ENCODE results near the gene SLC2A2. TPM values are rescaled to one million over a fixed set of nuclear protein-coding genes. Genes with fewer than 3 reads are reported as not detected.
A peak's percentile ranks its signal among the peaks of the same experiment; 100 is the strongest.

The SLC2A2 gene
- total RNA-seq, 1 donor from 2014 or later: not detected

- Histone ChIP-seq H3K27me3 (ENCODE audit: low read depth) (no peaks in the 10 kb centered on the region), H3K4me3 (no peak overlapping the region), H3K9me3 (replicated peaks) (no peaks in the 10 kb centered on the region), H3K27ac (replicated peaks) (no peak overlapping the region), H3K36me3 (no peaks in the 10 kb centered on the region), H3K4me1 (peaks cover 24% of the 10 kb centered on the region)
- DNase-seq: no peak
- intact Hi-C loops (cut with micrococcal nuclease): no loop called here
- no peak for TF ChIP-seq CTCF (IDR thresholded peaks at IDR 0.05; ENCODE audit: borderline replicate concordance)
Observed at GRCh38 chr3:171038342-171038741, 11.8 kb upstream of the SLC2A2 start.

- no peaks in the 10 kb centered on the region for H3K36me3 ChIP-seq
- peaks cover 4% of the 10 kb centered on the region for H3K27me3 ChIP-seq (ENCODE audit: low read depth)
- intact Hi-C loops (cut with micrococcal nuclease): no loop called here
- no peak for DNase-seq
- H3K27ac ChIP-seq (replicated peaks): peak overlapping the region; percentile 44
- no peaks in the 10 kb centered on the region for H3K9me3 ChIP-seq (replicated peaks)
- H3K4me3 ChIP-seq: peak overlapping the region; percentile 63
- H3K4me1 ChIP-seq: peaks cover 19% of the 10 kb centered on the region
- TF ChIP-seq CTCF (IDR thresholded peaks at IDR 0.05; ENCODE audit: borderline replicate concordance): no peak
Observed at GRCh38 chr3:171028779-171029232, 2.3 kb upstream of the SLC2A2 start.

GRCh38 chr3:171028025-171028778 lies 1.7 kb upstream of the SLC2A2 start:
- Histone ChIP-seq H3K4me3 (peak overlapping the region; percentile 63), H3K36me3 (no peaks in the 10 kb centered on the region), H3K27ac (replicated peaks) (peak overlapping the region; percentile 44), H3K27me3 (ENCODE audit: low read depth) (peaks cover 4% of the 10 kb centered on the region), H3K4me1 (peaks cover 19% of the 10 kb centered on the region), H3K9me3 (replicated peaks) (no peaks in the 10 kb centered on the region)
- intact Hi-C loops (cut with micrococcal nuclease): no loop called here
- TF ChIP-seq CTCF (IDR thresholded peaks at IDR 0.05; ENCODE audit: borderline replicate concordance): no peak
- peak; percentile 54 for DNase-seq

GRCh38 chr3:171023566-171023965 lies 3.0 kb downstream of the SLC2A2 start:
- H3K9me3 ChIP-seq (replicated peaks): no peaks in the 10 kb centered on the region
- peaks cover 9% of the 10 kb centered on the region for H3K4me1 ChIP-seq
- no peak for TF ChIP-seq CTCF (IDR thresholded peaks at IDR 0.05; ENCODE audit: borderline replicate concordance)
- H3K27me3 ChIP-seq (ENCODE audit: low read depth): peaks cover 4% of the 10 kb centered on the region
- intact Hi-C loops (cut with micrococcal nuclease): no loop called here
- no peak overlapping the region for H3K27ac ChIP-seq (replicated peaks)
- no peak overlapping the region for H3K4me3 ChIP-seq
- no peaks in the 10 kb centered on the region for H3K36me3 ChIP-seq
- DNase-seq: no peak

GRCh38 chr3:171021377-171021776 lies 5.1 kb downstream of the SLC2A2 start:
- H3K9me3 ChIP-seq (replicated peaks): no peaks in the 10 kb centered on the region
- H3K27me3 ChIP-seq (ENCODE audit: low read depth): no peaks in the 10 kb centered on the region
- no peak for TF ChIP-seq CTCF (IDR thresholded peaks at IDR 0.05; ENCODE audit: borderline replicate concordance)
- intact Hi-C loops (cut with micrococcal nuclease): no loop called here
- no peaks in the 10 kb centered on the region for H3K36me3 ChIP-seq
- H3K4me1 ChIP-seq: no peaks in the 10 kb centered on the region
- no peak overlapping the region for H3K4me3 ChIP-seq
- DNase-seq: no peak
- H3K27ac ChIP-seq (replicated peaks): no peak overlapping the region
